ENCODE data around the gene GLS. TPM values are rescaled to one million over a fixed set of nuclear protein-coding genes. Genes with fewer than 3 reads are reported as not detected.

GLS gene
- total RNA-seq, 1 donor from 2014 or later = 180 TPM

DNA sequence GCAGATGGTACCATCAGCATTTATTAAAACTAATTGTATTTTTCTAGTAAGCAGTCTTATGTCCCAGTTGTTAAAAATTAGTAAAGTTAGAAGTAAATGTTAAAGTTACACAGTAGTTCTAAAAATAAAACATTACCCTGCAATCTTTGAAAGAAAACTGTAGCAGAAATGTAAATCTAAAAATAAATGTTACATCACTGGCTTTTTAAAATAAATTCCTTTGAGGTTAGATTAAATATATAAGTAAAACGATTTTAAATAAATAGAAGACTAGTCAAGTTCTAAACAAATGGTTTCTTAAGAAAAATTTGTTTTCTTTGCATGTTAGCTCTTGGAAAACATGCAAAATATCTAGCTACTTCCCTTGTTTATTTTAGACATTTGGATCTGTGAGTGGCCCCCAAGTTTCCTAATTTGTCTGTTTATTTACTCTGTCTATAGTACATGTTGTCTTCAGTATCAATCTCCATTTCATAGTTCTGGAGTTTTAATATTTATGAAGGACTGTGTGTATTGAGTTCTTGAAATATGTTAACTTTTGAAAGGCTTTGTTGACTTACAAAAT lies 58.2 kb downstream of the GLS start:
- intact Hi-C loops (cut with DNase I) = no loop called here
- Histone ChIP-seq H3K9me3 (no peaks in the 10 kb centered on the region), H3K4me3 (no peak overlapping the region), H3K36me3 (no peaks in the 10 kb centered on the region), H3K4me1 (peaks cover 30% of the 10 kb centered on the region), H3K27me3 (ENCODE audit: low read depth) (no peaks in the 10 kb centered on the region), H3K27ac (no peak overlapping the region)
- TF ChIP-seq, protein P1, sequence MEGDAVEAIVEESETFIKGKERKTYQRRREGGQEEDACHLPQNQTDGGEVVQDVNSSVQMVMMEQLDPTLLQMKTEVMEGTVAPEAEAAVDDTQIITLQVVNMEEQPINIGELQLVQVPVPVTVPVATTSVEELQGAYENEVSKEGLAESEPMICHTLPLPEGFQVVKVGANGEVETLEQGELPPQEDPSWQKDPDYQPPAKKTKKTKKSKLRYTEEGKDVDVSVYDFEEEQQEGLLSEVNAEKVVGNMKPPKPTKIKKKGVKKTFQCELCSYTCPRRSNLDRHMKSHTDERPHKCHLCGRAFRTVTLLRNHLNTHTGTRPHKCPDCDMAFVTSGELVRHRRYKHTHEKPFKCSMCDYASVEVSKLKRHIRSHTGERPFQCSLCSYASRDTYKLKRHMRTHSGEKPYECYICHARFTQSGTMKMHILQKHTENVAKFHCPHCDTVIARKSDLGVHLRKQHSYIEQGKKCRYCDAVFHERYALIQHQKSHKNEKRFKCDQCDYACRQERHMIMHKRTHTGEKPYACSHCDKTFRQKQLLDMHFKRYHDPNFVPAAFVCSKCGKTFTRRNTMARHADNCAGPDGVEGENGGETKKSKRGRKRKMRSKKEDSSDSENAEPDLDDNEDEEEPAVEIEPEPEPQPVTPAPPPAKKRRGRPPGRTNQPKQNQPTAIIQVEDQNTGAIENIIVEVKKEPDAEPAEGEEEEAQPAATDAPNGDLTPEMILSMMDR (IDR thresholded peaks at IDR 0.05) = no peak
- ATAC-seq (no peak), DNase-seq (no peak)

DNA sequence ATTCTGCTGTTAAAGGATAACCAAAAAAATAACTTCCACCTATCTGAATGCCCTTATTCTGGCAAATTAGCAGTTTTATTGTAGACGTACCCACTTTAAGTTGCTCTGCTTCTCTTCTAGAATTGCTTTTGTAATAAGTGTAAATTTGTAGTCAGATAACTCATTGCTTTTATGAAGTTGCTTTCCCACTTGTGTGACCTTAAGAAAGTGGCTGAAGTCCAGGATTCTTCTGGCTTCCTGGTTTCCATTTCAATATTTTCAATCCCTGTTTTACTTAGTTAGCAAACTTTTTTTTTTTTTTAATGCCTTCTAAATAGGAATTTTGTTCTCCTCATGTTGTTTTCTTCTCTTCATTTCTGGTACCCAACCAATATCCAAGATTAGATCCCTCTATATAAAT lies 59.8 kb downstream of the GLS start:
- H3K4me1 ChIP-seq = peaks cover 30% of the 10 kb centered on the region
- DNase-seq = no peak
- intact Hi-C loops (cut with DNase I) = no loop called here
- H3K27ac ChIP-seq = no peak overlapping the region
- no peaks in the 10 kb centered on the region for H3K36me3 ChIP-seq
- H3K9me3 ChIP-seq = no peaks in the 10 kb centered on the region
- TF ChIP-seq, protein P1 (IDR thresholded peaks at IDR 0.05) = no peak
- no peaks in the 10 kb centered on the region for H3K27me3 ChIP-seq (ENCODE audit: low read depth)
- no peak overlapping the region for H3K4me3 ChIP-seq
- peak in 1 of 2 donors; percentile 27 for ATAC-seq

DNA sequence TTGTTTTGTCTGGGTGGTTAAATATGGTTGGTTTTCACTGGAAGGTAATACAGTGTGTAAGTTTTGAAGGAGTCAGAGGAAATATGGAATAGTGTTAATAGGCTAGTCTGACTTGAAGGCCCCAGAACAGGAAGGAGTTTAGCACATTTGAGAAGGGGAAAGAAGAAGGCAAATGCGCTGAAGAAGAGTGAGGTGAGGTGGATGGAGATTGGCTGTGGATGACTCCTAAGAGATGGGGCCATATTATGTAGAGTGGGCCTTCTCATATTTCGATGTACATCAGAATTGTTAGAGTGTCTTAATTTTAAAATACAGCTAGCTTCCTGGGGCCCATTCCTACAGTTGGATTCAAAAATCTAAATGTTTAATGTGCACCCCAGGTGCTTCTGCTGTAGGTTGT lies 61.0 kb downstream of the GLS start:
- TF ChIP-seq, protein P1 (IDR thresholded peaks at IDR 0.05) = no peak
- Histone ChIP-seq H3K4me3 (no peak overlapping the region), H3K27ac (no peak overlapping the region), H3K9me3 (no peaks in the 10 kb centered on the region), H3K36me3 (no peaks in the 10 kb centered on the region), H3K27me3 (ENCODE audit: low read depth) (no peaks in the 10 kb centered on the region), H3K4me1 (peaks cover 35% of the 10 kb centered on the region)
- intact Hi-C loops (cut with DNase I) = no loop called here
- ATAC-seq (peak in 1 of 2 donors; percentile 5), DNase-seq (no peak)

DNA sequence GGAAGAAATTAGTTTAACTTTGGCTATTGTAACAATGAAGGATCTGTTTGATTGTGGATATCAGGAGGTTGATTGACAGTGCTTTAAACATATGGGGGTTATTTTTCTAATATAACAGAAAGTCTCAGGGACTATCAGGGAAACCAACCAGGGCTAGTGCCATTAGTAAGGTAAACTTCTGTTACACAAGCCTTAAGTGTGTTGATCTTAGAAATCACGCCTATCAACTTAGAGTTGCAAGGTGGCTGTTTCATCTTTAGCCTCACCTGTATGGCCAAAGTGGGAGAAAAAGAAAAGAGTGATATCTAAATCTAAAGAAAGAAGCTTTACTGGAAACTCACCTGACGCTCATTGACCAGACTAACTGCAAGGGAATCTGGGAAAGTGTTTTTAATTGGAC lies 62.1 kb downstream of the GLS start:
- peaks cover 46% of the 10 kb centered on the region for H3K4me1 ChIP-seq
- no peaks in the 10 kb centered on the region for H3K36me3 ChIP-seq
- no peaks in the 10 kb centered on the region for H3K27me3 ChIP-seq (ENCODE audit: low read depth)
- ATAC-seq (peak in 1 of 2 donors; percentile 25), DNase-seq (no peak)
- no peak overlapping the region for H3K4me3 ChIP-seq
- H3K27ac ChIP-seq = no peak overlapping the region
- H3K9me3 ChIP-seq = no peaks in the 10 kb centered on the region
- TF ChIP-seq, protein P1 (IDR thresholded peaks at IDR 0.05) = no peak
- intact Hi-C loops (cut with DNase I) = no loop called here

DNA sequence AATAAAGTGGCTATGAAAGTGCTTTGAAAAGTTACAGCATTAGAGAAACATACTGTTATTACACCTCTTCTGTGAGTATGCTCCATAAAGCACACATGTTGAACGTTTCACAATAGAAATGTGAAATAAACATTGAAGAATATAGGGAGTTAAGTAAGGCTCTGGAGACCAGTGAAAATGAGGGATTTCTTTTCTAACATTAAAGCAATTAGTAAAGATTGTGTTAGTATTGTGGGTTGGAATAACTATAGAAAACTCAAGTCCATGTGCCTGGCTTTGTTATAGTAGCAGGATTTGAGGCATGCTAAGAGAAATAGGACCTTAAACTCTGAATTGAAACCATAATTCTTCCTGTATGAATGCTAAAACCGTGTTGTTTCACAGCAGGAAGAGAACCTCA lies 63.1 kb downstream of the GLS start:
- TF ChIP-seq, protein P1 (IDR thresholded peaks at IDR 0.05) = no peak
- H3K4me3 ChIP-seq = no peak overlapping the region

More for the DNA sequence above, 63.1 kb downstream of the GLS start:
- H3K27me3 ChIP-seq (ENCODE audit: low read depth) = no peaks in the 10 kb centered on the region
- H3K4me1 ChIP-seq = peaks cover 50% of the 10 kb centered on the region
- no peak overlapping the region for H3K27ac ChIP-seq
- no peaks in the 10 kb centered on the region for H3K36me3 ChIP-seq
- DNase-seq (no peak), ATAC-seq (no peak)
- H3K9me3 ChIP-seq = no peaks in the 10 kb centered on the region
- intact Hi-C loops (cut with DNase I) = no loop called here
